ENCODE data around the gene ANKRD26.

- TF ChIP-seq CTCF (conservative IDR thresholded peaks at IDR 0.05 in 1 of 2, IDR thresholded peaks at IDR 0.05 in 1 of 2; ENCODE audit: extremely low read depth in 1 of 2, insufficient read depth in 1 of 2, low read depth in 1 of 2, low read length in 2 of 2) (no peak), EZH2 (IDR thresholded peaks at IDR 0.05; ENCODE audit: borderline replicate concordance, low read length) (no peak)
These were observed 4.6 kb upstream of the ANKRD26 start for GRCh38 chr10:27104919-27105318.

Data from mammary epithelial cell (primary cell).